DMS114 treated with DMSO at 0.1 percent for 48 hours (cell line): ENCODE data around the gene CCDC149.

Source experiments
- DNase-seq: peaks from one replicate; lab custom pipeline; 2025; ENCODE audit not compliant: unreplicated experiment; lab: John Stamatoyannopoulos, UW

The CCDC149 gene

DNA sequence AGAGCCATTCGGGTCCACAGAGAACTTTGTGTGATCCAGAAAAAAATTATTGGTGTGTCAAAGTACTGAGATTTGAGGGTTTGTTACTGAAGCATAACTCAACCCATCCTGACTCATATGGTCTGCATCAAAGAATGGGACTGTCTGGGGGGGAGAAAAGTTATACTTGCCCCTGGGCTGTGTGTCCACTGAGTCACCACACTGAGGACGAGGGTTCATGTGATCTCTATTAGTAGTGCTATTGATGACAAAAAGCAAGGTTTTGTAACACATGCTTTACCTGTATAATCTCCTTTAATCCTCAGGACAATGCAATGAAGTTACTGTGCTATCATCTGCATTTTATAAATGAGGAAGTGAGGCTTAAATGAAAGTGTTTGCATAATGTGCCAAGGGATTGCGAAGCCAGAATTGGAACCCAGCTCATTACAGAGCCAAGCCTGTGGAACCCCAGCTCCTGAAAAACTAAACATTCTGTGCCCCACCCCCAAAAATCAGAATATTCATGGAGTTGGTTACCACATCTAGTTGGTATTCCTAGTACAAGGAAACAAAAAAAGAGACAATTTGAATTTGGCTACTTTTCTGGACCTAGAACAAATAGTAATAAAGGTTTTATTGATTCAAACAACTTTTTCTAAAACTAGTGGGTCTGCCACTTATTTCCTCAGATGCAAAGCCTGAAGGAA lies 31.2 kb downstream of the CCDC149 start:
- DNase-seq, result no peak

DNA sequence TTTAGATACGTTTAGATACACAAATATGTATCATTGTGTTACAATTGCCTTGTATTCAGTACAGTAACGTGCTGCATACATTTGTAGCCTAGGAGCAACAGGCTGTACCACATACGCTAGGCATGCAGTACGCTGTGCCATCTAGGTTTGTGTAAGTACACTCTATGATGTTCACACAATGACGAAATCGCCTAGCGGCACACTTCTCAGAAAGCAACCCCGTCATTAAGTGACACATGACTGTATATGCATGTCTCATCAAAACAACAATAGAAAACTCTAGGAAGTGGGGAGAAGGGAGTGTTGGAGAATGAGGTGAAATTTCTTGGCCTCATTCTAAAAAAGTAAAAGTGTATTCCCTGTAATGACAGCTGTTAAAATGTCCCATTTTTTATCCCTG lies 32.7 kb downstream of the CCDC149 start:
- no peak for DNase-seq

DNA sequence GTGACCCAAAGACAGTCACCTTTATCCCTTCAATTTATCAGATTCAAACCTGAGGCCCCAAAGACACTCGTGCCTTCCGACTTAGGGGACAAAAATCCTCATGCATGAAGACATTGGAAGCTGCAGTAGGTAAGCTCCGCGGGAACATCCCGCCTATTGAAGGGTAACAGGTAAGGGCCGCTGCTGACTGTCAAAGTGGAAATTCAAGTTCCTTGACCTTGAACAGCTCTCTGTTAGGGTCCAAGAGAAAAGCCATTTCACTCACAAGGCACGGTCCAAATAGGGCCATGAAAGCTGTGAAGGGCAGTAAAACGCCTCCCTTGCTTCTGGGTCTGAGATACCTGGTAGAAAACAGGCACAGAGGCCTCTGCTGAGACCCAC lies 34.2 kb downstream of the CCDC149 start:
- DNase-seq, result no peak

DNA sequence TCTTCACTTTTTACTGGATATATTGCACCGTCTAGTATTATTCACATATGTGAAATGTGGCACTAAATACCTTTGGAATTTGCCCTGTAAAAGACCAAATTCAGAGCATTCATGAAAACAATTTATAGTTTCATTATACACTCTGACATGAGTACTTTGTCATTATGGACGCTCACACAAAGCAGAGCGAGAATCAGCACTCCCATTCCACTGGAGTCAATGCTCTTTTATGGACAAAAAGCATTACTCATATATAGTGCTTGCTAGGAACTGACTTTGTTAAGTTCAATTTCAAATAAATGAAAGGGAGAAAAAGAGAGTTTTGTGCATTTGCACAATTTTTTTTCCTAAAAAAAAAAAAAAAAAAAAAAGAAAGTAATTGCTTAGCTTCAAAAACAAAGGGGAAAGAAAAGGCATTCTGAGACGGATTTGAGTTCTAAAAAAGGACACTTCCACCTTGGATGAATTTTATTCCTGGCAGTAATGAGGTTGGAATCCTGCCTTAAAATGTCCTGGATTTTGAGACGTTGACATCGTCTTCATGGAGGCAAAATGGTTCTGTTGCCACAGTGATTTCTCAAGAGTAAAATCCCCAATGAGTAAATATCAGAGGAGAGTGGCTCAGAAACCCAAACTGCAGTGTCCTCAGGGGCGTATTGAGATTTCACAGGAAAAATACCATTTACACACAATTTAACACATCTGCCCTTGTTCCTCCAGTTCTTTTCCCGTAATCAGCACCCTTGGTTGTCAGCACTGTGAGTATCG lies 34.8 kb downstream of the CCDC149 start:
- no peak for DNase-seq

DNA sequence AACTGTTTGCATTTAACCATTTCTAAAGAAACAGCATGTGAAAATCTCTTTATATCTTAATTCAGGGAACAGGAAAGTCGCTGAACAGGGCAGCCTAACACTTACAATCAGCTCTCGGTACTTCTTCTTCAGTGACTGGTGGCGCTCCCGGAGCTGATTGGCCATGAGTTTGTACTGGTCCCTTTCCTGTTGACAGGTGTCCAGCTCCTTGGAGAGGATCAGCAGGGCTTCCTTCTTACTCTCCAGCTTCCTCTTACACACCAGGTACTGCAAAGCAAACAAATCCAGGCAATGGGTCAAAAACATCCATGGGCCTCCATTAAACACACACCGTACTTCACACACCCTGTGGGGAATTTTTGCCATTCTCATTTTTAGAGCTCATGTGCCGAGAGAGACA lies 36.4 kb downstream of the CCDC149 start:
- no peak for DNase-seq

DNA sequence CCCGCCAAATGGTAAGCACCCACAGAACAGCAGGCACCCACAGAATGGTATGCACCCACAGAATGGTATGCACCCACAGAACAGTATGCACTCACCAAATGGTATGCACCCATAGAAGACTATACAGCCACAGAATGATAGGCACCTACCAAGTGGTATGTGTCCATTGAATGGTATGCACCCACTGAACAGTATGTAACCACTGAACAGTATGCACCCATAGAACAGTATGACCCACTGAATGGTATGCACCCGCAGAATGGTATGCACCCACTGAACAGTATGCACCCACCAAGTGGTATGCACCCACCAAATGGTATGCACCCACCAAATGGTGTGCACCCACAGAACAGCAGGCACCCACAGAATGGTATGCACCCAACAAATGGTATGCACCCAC lies 40.1 kb downstream of the CCDC149 start:
- no peak for DNase-seq

DNA sequence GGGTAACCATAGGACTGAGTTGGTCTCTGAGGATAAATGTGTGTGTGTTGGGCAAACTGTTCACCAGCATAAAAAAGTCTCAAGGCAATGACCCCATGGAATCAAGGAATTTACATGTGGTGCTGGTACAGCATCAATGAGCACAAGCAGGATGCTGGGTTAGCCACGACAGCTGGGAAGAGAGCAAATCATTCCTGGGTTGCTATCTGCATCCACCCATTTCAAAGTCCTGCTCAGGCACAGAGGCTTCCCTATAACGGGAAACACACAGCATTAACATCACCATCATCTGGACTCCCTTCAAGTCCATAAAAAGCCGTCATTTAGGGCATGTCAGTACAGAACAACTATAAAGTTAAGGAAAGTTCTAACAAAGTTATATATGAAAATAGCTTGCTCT lies 41.6 kb downstream of the CCDC149 start:
- no peak for DNase-seq

DNA sequence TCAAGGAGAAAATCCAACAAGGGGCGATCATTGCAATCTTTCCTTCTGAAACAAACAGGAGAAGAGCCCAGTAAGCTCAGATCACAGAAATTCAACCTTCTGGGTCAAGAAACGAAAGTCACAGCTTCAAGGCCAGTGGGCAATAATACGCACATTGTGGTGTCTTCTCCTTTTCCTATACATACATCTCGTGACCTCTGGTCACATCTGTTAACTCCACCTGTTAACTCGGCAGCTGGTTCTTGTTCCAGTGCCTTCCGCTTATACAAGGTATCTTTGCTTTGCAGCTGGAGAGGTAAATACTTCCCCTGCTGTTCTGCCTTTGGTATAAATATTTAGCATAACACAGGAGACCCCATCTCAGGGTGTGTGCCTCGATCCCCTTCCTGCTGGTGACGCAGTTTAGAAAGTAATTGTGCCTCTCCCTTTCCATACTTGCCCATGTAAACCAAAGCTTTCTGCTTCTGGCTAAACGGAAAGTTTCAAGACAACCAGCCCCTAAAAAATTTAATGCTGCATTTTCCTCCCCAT lies 45.0 kb downstream of the CCDC149 start:
- DNase-seq, result no peak

DNA sequence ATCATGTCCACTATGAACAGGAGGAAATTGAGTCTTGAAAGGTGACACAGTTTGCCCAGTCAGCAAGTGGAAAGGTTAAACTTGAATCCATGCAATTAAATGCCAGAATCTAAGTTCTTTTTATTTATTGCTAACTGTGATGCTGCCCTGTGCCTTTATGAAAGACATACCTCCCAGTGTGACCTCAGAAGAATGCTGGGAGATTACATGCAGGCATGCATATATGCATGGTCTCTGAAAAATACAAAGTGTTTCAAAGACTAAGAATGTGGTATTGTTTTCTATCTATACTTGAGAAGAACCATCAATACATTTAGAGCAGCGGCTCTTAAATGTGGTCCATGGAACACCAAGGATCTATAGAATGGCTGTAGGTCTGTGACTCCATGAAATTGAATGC lies 45.6 kb downstream of the CCDC149 start:
- DNase-seq, result no peak

DNA sequence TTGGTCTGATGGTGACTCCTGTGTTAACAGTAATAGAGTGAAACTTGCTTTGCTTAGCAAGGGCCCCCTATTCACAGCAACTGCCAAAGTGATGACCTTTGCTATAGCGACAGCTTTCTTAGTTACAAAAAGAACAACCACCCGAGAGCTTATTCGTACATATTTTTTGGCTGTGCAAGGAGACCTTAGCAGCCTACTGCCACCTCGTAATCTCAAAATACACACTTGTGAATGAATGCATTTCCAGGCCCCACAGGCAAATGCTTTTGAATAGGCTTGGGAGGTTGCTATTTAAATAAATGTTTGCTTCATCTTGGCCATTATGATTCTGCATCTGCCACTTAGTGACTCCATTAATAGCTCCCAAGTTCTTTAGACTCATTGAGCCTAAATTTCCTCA lies 47.4 kb downstream of the CCDC149 start:
- DNase-seq, result no peak

DNA sequence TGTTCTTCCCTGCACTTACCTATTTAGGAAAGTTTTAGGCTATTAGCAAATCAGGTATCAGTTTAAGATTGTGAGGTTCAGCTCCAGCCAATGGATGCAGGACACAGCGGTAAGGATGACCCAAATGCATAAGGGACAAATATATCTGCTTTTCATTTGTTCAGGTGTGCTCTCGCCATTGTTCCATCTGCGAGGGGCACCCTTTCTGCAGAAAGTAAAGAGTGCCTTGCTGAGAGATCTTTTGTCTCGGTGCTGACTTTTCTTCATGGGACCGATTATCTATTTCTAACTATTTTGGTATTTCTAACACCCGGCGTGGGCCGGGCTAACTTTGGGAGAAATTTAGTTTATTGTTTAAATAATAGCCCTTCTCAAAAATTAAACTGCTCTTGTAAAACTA lies 49.0 kb downstream of the CCDC149 start:
- DNase-seq, result no peak

DNA sequence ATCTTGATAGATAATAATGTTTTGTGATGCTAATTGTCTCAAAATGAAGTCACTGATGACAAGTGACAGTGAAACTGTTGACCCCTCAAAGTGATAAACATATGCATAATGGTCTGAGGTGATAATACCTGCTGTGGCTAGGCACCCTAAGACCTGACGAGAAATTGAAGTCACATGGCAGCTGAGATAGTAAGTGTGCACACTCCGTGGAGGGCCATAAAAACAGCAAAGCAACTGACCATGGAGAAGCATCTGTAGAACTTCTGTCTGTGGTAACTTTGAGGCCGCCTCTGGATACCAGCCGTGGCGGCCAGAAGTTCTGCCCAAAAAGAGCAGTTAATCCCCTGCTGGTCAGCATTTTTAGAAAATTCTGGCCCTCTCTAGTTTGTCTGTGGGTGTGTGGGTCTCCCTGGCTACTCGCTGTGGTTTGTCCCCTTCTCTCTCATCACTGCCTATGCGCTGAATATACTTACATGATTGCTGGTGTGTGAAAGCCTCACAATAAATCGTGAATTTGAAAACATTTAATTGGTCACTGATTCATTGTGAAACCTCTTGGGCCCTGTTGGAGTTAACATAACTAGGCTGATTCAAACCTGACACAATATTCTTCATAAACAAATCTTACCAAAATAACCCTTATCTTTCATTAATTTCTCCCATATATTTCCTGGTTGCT lies 50.6 kb downstream of the CCDC149 start:
- DNase-seq, result no peak

DNA sequence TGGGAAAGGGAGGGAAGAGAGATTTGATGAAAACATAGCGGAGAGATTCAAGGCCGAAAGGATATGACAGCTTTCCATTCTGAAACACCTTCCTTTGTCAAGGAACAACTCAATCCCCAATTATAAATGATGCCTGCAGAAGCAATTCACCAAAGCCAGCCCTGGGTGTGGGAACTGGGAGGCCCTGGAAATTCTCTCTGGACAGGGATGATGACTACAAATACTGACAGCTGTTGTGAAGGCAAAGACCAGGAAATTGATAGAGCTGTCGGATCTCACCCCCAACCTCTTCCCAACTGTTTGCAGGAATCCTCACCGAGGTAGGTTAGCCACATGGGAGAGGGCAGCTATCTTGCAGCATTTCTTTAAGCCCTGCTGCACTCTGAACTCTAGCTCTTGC lies 54.3 kb downstream of the CCDC149 start:
- DNase-seq, result no peak

DNA sequence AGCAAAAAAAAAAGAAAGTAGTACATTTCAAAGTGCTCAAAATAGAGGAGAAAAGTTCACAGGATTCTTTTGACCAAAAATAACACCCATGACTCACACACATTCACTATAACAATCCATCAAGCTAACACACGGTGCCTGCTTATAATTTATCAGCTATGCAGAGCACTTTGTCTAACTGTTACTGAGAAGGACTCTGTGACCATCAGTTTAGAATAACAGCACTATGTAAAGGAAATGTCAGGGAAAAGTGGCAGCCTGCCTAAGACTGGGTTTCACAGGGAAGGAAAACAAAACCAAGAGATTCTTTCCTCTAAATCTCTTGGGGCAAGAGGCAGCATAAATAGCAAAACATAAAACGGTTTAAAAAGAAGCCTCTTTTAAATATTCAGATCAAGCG lies 54.8 kb downstream of the CCDC149 start:
- no peak for DNase-seq

DNA sequence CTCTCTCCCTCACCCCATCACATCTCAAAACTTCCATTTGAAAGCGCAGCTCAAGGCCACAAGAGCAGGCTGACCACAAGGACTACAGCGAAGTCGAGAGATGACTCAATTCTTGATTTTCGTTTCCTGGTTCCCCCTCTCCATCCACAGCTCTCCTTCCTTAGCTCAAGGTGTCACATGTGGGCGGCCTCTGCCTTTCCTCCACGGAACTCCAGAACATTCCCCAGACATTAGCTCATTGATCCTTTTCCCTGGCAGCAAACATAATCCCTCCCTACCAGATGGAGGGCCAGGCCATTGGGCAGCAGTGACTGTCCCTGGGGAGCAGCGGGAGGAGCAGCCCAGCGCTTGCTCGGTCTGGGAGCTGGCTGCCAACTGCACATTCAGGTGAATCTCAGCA lies 56.3 kb downstream of the CCDC149 start:
- DNase-seq, result no peak

DNA sequence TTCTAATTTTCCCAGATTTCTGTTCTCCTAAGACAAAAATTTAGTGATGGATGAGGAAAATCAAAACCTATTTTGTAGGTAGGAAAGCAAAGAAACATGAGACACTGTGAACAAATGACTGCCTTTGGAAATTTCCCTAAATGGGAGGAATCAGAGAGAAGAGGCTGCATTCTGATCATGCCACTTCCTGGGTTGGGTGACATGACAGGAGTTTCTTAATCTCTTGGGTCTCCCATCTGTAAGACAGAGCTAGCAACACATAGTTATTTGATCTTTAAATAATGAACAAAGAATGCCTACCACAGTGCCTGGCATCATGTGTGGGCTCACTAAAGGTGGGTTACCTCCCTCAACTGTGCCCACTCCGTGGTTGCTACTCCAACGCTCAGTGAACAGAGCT lies 57.1 kb downstream of the CCDC149 start:
- DNase-seq, result no peak

DNA sequence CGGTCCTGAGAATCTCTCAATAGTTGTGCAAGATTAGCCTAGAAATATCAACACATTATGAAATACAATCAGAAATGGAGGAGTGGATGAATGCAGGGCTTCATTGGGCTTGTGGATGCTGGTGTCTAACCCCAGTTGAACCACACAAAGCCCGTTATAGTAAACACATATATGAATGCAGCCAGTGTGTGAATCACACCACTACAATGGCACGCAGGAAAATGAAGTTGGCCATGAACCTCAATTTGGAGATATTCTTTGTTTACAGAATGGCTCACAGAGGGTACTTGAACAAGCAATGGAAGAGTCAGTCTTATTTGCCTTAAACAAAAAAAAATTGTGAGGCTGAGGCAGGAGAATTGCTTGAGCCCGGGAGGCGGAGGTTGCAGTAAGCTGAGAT lies 59.7 kb downstream of the CCDC149 start:
- no peak for DNase-seq

DNA sequence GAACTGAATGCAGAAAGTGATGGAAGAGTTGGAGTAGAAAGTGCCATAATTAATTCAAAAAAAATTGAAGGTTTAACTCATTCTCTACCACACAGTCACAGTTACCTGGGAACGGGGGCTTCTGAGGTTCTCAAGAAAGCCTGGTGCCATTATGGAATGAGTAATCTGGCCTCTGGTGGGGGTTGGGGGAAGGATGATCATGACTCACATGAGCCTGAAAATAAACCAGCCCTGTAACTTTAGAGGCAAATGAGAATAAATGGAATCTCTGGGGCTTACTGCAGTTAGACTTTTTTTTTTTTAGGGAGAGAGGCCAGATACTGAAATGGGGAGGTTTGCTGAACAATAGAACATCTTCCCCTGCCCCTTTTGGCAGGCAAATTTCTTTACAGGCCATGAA lies 62.2 kb downstream of the CCDC149 start:
- no peak for DNase-seq

DNA sequence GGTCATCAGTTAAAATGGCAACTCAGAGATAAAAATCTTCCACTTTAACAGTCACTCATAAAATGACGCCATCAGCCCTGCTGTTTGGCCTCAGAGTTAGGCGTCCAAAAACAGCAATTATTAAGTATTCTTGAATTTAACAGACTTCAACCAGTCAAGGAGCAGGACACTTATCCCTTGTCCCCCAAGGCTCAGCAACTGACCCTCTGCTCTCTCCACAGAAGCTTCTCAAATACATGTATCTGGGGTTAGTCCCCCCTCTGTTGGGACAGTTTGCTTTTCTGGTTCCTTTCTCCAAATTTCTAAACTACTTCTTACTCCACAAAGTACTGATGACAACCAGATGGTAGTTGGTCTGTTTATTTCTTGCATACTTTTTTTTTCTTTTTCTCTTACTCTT lies 63.1 kb downstream of the CCDC149 start:
- no peak for DNase-seq

DNA sequence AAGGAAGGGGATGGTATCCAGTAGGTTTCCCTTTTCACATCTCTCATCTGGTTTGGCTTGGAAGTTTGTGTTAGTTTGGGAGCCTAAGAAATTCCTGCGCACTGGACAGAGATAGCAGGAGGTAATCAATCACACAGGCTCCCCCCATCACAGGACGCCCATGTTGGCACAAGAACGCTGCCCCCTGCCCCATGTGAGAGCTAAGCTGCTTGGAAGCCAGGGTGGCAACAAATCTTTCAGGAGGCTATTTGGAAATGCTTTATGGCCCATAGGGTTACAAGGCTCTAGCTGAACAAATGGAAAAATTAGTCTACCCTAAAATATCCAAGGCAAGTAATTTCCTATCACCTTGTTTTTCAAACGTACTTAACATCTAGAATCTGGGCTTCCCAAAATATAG lies 63.5 kb downstream of the CCDC149 start:
- DNase-seq, result no peak

DNA sequence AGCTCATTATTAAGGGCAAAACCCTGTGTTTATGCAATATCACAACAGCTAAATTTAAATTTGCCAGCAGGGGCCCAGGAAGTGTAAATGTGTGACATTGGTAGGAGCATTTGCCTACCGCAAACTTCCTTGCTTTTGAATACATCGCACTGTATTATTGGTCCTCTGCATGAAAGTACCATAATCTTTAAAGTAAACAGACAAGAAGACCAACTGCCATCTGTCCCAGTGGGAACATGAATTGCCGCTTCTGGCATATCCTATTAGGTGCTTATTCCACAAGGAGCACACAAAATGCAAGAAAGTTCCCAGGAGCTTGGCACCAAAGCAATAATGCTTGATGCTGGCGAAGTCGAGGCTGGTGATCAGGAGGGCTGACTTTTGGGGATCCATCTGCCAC lies 66.1 kb downstream of the CCDC149 start:
- no peak for DNase-seq

DNA sequence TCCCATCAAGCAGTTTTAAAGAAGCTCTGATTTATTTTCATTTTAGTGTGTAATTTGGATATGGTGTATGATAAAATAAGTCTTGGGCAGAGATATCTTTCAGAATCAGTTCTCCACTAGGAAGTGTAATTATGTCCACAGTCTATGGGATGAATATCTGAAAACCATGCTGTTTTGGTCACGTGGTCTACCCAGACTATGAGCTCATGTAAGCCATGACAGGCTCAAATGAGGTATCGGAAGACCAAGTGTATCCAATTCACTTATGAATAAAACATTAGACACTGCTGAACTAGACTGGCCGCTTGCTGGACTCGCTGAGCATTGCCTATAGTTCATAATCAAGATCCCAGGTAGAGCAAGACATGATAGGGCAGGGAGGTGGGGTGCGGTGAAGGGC lies 66.9 kb downstream of the CCDC149 start:
- DNase-seq, result no peak
